Endothelial cell of umbilical vein (primary cell): ENCODE measurements around the gene BRI3. TPM values are rescaled to one million over a fixed set of nuclear protein-coding genes. Genes with fewer than 3 reads are reported as not detected.

Source experiments
- BruUV-seq: library from RNA; stranded (reverse); fragments of 400-500 nt; replicated peaks from 2 replicates; lab custom pipeline; 2021; lab: Mats Ljungman, UMichigan
- CTCF ChIA-PET: fragments of 300-600, 350-600 bp; sonication (Branson Sonifier 250); formaldehyde crosslinking; loops from one replicate; lab custom pipeline; 2021; ENCODE audit warnings: antibody characterized with exemption, inconsistent platforms; lab: Charles Lee
- POLR2A ChIA-PET: fragments of 300-600, 350-600 bp; sonication (Branson Sonifier 250); formaldehyde crosslinking; loops from one replicate; lab custom pipeline; 2021; ENCODE audit warnings: antibody characterized with exemption, inconsistent platforms; lab: Charles Lee
- DNase-seq: peaks from one replicate; pipeline ENCODE4 v3.0.0-alpha.2; 2011; ENCODE audit warnings: low read depth, low spot score
- FAIRE-seq: peaks from 2 replicates; lab custom pipeline; 2011; peaks lifted over from hg19 to GRCh38; lab: Jason Lieb, UNC
- H2AFZ ChIP-seq: 2 replicates; pipeline ENCODE4 v1.6.0; 2012; ENCODE audit warnings: low read depth, low read length, control low read depth, inconsistent platforms
- H3K27ac ChIP-seq: 2 replicates; pipeline ENCODE4 v1.5.1; 2011; ENCODE audit warnings: low read depth, mild to moderate bottlenecking, control low read depth, low read length, moderate library complexity; ENCODE audit not compliant: insufficient read depth
- H3K27me3 ChIP-seq, 2 experiments: 2 replicates each; pipeline versions ENCODE4 v1.6.0 to v1.6.1; 2011; ENCODE audit warnings: low read length in 2 of 2, mixed read lengths in 1 of 2; ENCODE audit not compliant: control insufficient read depth in 2 of 2, insufficient read depth in 2 of 2
- H3K36me3 ChIP-seq, 2 experiments: 2 replicates in 1 of 2; 3 replicates in 1 of 2; pipeline ENCODE4 v1.5.1; 2011; ENCODE audit warnings: low read length in 2 of 2, mild to moderate bottlenecking in 1 of 2, moderate library complexity in 1 of 2; ENCODE audit not compliant: control insufficient read depth in 2 of 2, insufficient read depth in 2 of 2; ENCODE audit errors: extremely low read depth in 1 of 2
- H3K4me1 ChIP-seq: 3 replicates; pipeline ENCODE4 v1.5.1; 2011; ENCODE audit warnings: mild to moderate bottlenecking, low read length; ENCODE audit not compliant: control insufficient read depth, insufficient read depth; ENCODE audit errors: extremely low read depth
- H3K4me2 ChIP-seq: 2 replicates; pipeline ENCODE4 v1.6.1; 2011; ENCODE audit warnings: low read length, control low read depth, mixed read lengths; ENCODE audit not compliant: insufficient read depth
- H3K4me3 ChIP-seq, 3 experiments: fragments of 200-600 bp in 1 of 3; sonication (generic), shearing (Covaris generic) in 1 of 3; replicated peaks in 1 of 3; 2 replicates each; pipeline ENCODE4 v1.5.1; 2011 to 2016; ENCODE audit warnings: control low read depth in 3 of 3, low read length in 3 of 3, mild to moderate bottlenecking in 2 of 3, inconsistent platforms in 1 of 3, low read depth in 1 of 3, moderate library complexity in 1 of 3; ENCODE audit not compliant: insufficient read depth in 1 of 3
- H3K79me2 ChIP-seq: 2 replicates; pipeline ENCODE4 v1.6.0; 2012; ENCODE audit warnings: low read length, inconsistent platforms; ENCODE audit not compliant: control insufficient read depth, insufficient read depth
- H3K9ac ChIP-seq: replicated peaks from 2 replicates; pipeline ENCODE3; 2011; ENCODE audit warnings: low read length, control low read depth; ENCODE audit not compliant: insufficient read depth; ENCODE audit errors: extremely low read depth
- H3K9me1 ChIP-seq: replicated peaks from 3 replicates; pipeline ENCODE4 v1.6.0; 2011; ENCODE audit warnings: mild to moderate bottlenecking, low read length; ENCODE audit not compliant: control insufficient read depth, insufficient read depth; ENCODE audit errors: extremely low read depth
- H3K9me3 ChIP-seq: replicated peaks from 2 replicates; pipeline ENCODE4 v1.5.1; 2012; ENCODE audit warnings: low read length, inconsistent platforms; ENCODE audit not compliant: control insufficient read depth, insufficient read depth
- H4K20me1 ChIP-seq: replicated peaks from 2 replicates; pipeline ENCODE3; 2011; ENCODE audit warnings: mild to moderate bottlenecking, low read length; ENCODE audit not compliant: control insufficient read depth, insufficient read depth; ENCODE audit errors: extremely low read depth
- GATA2 ChIP-seq: IDR thresholded peaks from 2 replicates; pipeline ENCODE4 v1.7.0; 2011; ENCODE audit warnings: low read depth, mild to moderate bottlenecking, moderate library complexity, mixed read lengths, low read length; ENCODE audit not compliant: insufficient read length, insufficient read depth
- POLR2A ChIP-seq: IDR thresholded peaks from 2 replicates; pipeline ENCODE4 v1.6.1; 2012; ENCODE audit warnings: low read depth, mild to moderate bottlenecking, control low read depth, low read length
- POLR2AphosphoS5 ChIP-seq: IDR thresholded peaks from 2 replicates; pipeline ENCODE4 v1.6.1; 2012; ENCODE audit warnings: low read depth, mild to moderate bottlenecking, control low read depth, low read length, moderate library complexity; ENCODE audit not compliant: insufficient read depth
- dilution Hi-C: fragments of 300-500 bp; cut with MboI; formaldehyde crosslinking; loops from one replicate; pipeline ENCODE4 v1.15.0; 2019; ENCODE audit warnings: low sequenced_read_pairs; ENCODE audit not compliant: extremely low pct_ligation_motif_present
- intact Hi-C: fragments of 100-400 bp; cut with micrococcal nuclease; formaldehyde crosslinking; loops from one replicate; pipeline ENCODE4 v1.10.0; 2022
- polyA plus RNA-seq, 4 experiments: library from polyadenylated mRNA; depleted of rRNA in 3 of 4; stranded (reverse) in 3 of 4; unstranded in 1 of 4; fragments of >200 nt; gene quantifications; 2 replicates each; pipeline versions ENCODE4 v1.2.1 to v1.2.3, GENCODE V29; 2011 to 2012; ENCODE audit warnings: missing spikeins in 1 of 4
- total RNA-seq: library from RNA; stranded (reverse); gene quantifications from 2 replicates; pipeline ENCODE4 v1.2.3, GENCODE V29; 2021
- TF ChIP-seq, protein P1 (sequence below): IDR thresholded peaks from 2 replicates; pipeline ENCODE4 v1.6.1; 2011; ENCODE audit not compliant: insufficient read depth, insufficient read length

Gene BRI3
- total and polyA plus RNA-seq, 2 donors (not counting 3 experiments of a cell fraction or from before 2014, with no cell fraction given) = 214 to 317 TPM

- peak overlapping the region; percentile 81 for H3K9ac ChIP-seq
- TSS peak; percentile 3 for BruUV-seq
- ChIA-PET CTCF (interaction anchor here (1.3 to 3.2 kb wide), 3 partner anchors 14 to 22 kb away, joined by 3 to 12 read pairs (median 4); no protein-coding TSS in a partner anchor), POLR2A (no interaction called here)
- no peaks in the 10 kb centered on the region for H3K9me1 ChIP-seq
- intact Hi-C loops = loop anchor here (1.0 kb wide), 1 partner anchor 32 kb away; no protein-coding TSS in a partner anchor
- no peaks in the 10 kb centered on the region for H3K9me3 ChIP-seq
- FAIRE-seq (no peak), DNase-seq (no peak)
- H3K36me3 ChIP-seq = no peaks in the 10 kb centered on the region
- H4K20me1 ChIP-seq = no peaks in the 10 kb centered on the region
- TF ChIP-seq POLR2AphosphoS5 (no peak), POLR2A (peak; percentile 35)
- TF ChIP-seq, protein P1, sequence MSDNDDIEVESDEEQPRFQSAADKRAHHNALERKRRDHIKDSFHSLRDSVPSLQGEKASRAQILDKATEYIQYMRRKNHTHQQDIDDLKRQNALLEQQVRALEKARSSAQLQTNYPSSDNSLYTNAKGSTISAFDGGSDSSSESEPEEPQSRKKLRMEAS = no peak
- peak overlapping the region; percentile 72 for H2AFZ ChIP-seq
- no peaks in the 10 kb centered on the region for H3K27me3 ChIP-seq
- peak overlapping the region; percentile 53 to 96 (median 65) for H3K4me3 ChIP-seq
- peak overlapping the region; percentile 58 for H3K27ac ChIP-seq
- peak overlapping the region; percentile 80 for H3K4me2 ChIP-seq
- peaks cover 43% of the 10 kb centered on the region for H3K4me1 ChIP-seq
- dilution Hi-C loops = no loop called here
- peaks cover 34% of the 10 kb centered on the region for H3K79me2 ChIP-seq
Measured at GRCh38 chr7:98252425-98253054, 28.9 kb upstream of the BRI3 start.

DNA sequence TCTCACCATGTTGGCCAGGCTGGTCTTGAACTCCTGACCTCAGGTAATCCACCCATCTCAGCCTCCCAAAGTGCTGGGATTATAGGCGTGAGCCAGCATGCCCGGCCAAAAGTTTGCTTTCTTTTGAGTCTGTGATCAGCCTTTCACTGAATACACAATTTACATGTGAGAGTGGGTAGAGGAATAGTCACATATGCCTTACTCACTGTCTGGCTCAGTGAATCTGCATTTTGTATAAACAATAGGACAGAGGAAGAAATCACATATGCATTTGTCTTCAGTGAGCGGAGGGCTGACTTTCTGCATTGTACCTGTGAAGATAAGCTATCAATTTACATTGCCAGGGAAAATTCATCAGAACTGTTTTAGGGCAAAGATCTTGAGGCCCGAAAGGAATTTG, 27.0 kb upstream of the BRI3 start:
- H3K9me1 ChIP-seq = no peaks in the 10 kb centered on the region
- dilution Hi-C loops = no loop called here
- DNase-seq (no peak), FAIRE-seq (no peak)
- H4K20me1 ChIP-seq = no peaks in the 10 kb centered on the region
- no peaks in the 10 kb centered on the region for H3K36me3 ChIP-seq
- H3K27me3 ChIP-seq = no peaks in the 10 kb centered on the region
- H3K4me2 ChIP-seq = no peak overlapping the region
- no peaks in the 10 kb centered on the region for H3K9me3 ChIP-seq
- POLR2A ChIA-PET = interaction anchor here (0.6 kb wide), 1 partner anchor 166 kb away, joined by 4 read pairs; no protein-coding TSS in a partner anchor
- H2AFZ ChIP-seq = no peak overlapping the region
- H3K27ac ChIP-seq = no peak overlapping the region
- intact Hi-C loops = no loop called here
- peaks cover 27% of the 10 kb centered on the region for H3K4me1 ChIP-seq
- BruUV-seq = no TSS peak
- H3K4me3 ChIP-seq = no peak overlapping the region
- TF ChIP-seq GATA2 = no peak
- no peak overlapping the region for H3K9ac ChIP-seq
- CTCF ChIA-PET = interaction anchor here (0.7 to 3.2 kb wide), 2 partner anchors 12 to 524 kb away, joined by 3 to 12 read pairs; no protein-coding TSS in a partner anchor
- H3K79me2 ChIP-seq = peaks cover 31% of the 10 kb centered on the region
